CD14-positive monocyte (primary cell): ENCODE measurements around the gene KIF26B. TPM values are rescaled to one million over a fixed set of nuclear protein-coding genes. Genes with fewer than 3 reads are reported as not detected.

Source experiments
- DNase-seq, 3 donors: peaks; one replicate each; pipeline ENCODE4 v3.0.0-alpha.2; 2011 to 2022
- H2AFZ ChIP-seq: 2 replicates; pipeline ENCODE4 v1.6.0; 2012; ENCODE audit warnings: mild to moderate bottlenecking, low read depth, low read length, inconsistent platforms; ENCODE audit not compliant: insufficient read depth, poor library complexity, severe bottlenecking
- H3K27ac ChIP-seq, 2 donors: 1 replicate in 1 of 2; 2 replicates in 1 of 2; pipeline ENCODE4 v1.5.1; 2012 to 2013; ENCODE audit warnings: low read length in 2 of 2, control low read depth in 1 of 2, inconsistent platforms in 1 of 2, low read depth in 1 of 2, mild to moderate bottlenecking in 1 of 2
- H3K27me3 ChIP-seq, 2 donors: one replicate each; pipeline versions ENCODE4 v1.6.0 to v1.6.1; 2011 to 2013; ENCODE audit warnings: low read length in 2 of 2; ENCODE audit not compliant: control insufficient read depth in 2 of 2, insufficient read depth in 2 of 2
- H3K36me3 ChIP-seq, 2 donors: replicated peaks in 1 of 2; 1 replicate in 1 of 2; 2 replicates in 1 of 2; pipeline versions ENCODE4 v1.5.1 to v1.6.1; 2012 to 2013; ENCODE audit warnings: low read length in 2 of 2, control low read depth in 1 of 2, inconsistent platforms in 1 of 2, mild to moderate bottlenecking in 1 of 2; ENCODE audit not compliant: insufficient read depth in 2 of 2, control insufficient read depth in 1 of 2
- H3K4me1 ChIP-seq, 2 donors: 1 replicate in 1 of 2; 2 replicates in 1 of 2; pipeline versions ENCODE4 v1.5.1 to v1.6.1; 2012 to 2013; ENCODE audit warnings: low read length in 2 of 2, control low read depth in 1 of 2, inconsistent platforms in 1 of 2, mild to moderate bottlenecking in 1 of 2, moderate library complexity in 1 of 2; ENCODE audit not compliant: insufficient read depth in 2 of 2, control insufficient read depth in 1 of 2
- H3K4me2 ChIP-seq: replicated peaks from 2 replicates; pipeline ENCODE3; 2012; ENCODE audit warnings: low read length, moderate library complexity, mild to moderate bottlenecking; ENCODE audit not compliant: poor library complexity, severe bottlenecking; ENCODE audit errors: extremely low read depth
- H3K4me3 ChIP-seq, 3 experiments: fragments of 200-600 bp in 1 of 3; sonication (generic) in 1 of 3; replicated peaks in 1 of 3; 1 replicate in 2 of 3; 2 replicates in 1 of 3; pipeline ENCODE4 v1.5.1; 2011 to 2013; ENCODE audit warnings: low read length in 3 of 3, mild to moderate bottlenecking in 3 of 3, control low read depth in 2 of 3, low read depth in 2 of 3, inconsistent platforms in 1 of 3, moderate library complexity in 1 of 3
- H3K79me2 ChIP-seq: 2 replicates; pipeline ENCODE4 v1.6.0; 2012; ENCODE audit warnings: mild to moderate bottlenecking, control low read depth, inconsistent platforms, low read length, moderate library complexity; ENCODE audit not compliant: insufficient read depth
- H3K9ac ChIP-seq: 2 replicates; pipeline ENCODE4 v1.6.0; 2017; ENCODE audit warnings: low read length, mild to moderate bottlenecking; ENCODE audit not compliant: insufficient read depth, poor library complexity, severe bottlenecking
- H3K9me3 ChIP-seq, 2 donors: replicated peaks in 1 of 2; 1 replicate in 1 of 2; 2 replicates in 1 of 2; pipeline versions ENCODE4 v1.5.1 to v1.6.1; 2012 to 2013; ENCODE audit warnings: low read length in 2 of 2, control low read depth in 1 of 2; ENCODE audit not compliant: control insufficient read depth in 1 of 2, insufficient read depth in 1 of 2
- H4K20me1 ChIP-seq: 2 replicates; pipeline ENCODE4 v1.6.0; 2012; ENCODE audit warnings: mild to moderate bottlenecking, low read length, control low read depth, moderate library complexity; ENCODE audit not compliant: insufficient read depth
- H3K27ac Mint-ChIP-seq, 7 donors: one replicate each; pipeline ENCODE4 v1.8.0; 2020; ENCODE audit warnings: mild to moderate bottlenecking in 7 of 7, mixed read lengths in 7 of 7, moderate library complexity in 6 of 7, inconsistent platforms in 2 of 7
- H3K27me3 Mint-ChIP-seq, 3 donors: one replicate each; pipeline ENCODE4 v1.8.0; 2021 to 2022; ENCODE audit warnings: low read depth in 3 of 3, mild to moderate bottlenecking in 3 of 3, mixed read lengths in 3 of 3, moderate library complexity in 3 of 3, inconsistent platforms in 1 of 3
- H3K36me3 Mint-ChIP-seq, 2 donors: one replicate each; pipeline ENCODE4 v1.8.0; 2020; ENCODE audit warnings: mixed read lengths in 2 of 2, inconsistent platforms in 1 of 2, mild to moderate bottlenecking in 1 of 2
- H3K4me1 Mint-ChIP-seq: one replicate; pipeline ENCODE4 v1.8.0; 2020; ENCODE audit warnings: mild to moderate bottlenecking, mixed read lengths
- H3K4me3 Mint-ChIP-seq, 2 donors: one replicate each; pipeline ENCODE4 v1.8.0; 2020; ENCODE audit warnings: mild to moderate bottlenecking in 2 of 2, mixed read lengths in 2 of 2, moderate library complexity in 1 of 2
- H3K9me3 Mint-ChIP-seq, 7 donors: one replicate each; pipeline ENCODE4 v1.8.0; 2020 to 2022; ENCODE audit warnings: mixed read lengths in 7 of 7, mild to moderate bottlenecking in 6 of 7, moderate library complexity in 6 of 7, inconsistent platforms in 2 of 7
- CTCF ChIP-seq: fragments of 200-600 bp; IDR thresholded peaks from one replicate; pipeline ENCODE4 v1.8.0; 2022; ENCODE audit warnings: antibody characterized with exemption, mild to moderate bottlenecking
- WGBS: methylation state at CpG from one replicate; pipeline ENCODE4 v1.1.5; 2013; ENCODE audit warnings: missing lambda C conversion rate; ENCODE audit not compliant: insufficient coverage; 5-methylcytosine and 5-hydroxymethylcytosine counted together
- intact Hi-C, 2 donors: fragments of 100-400 bp; cut with micrococcal nuclease; formaldehyde crosslinking; loops; one replicate each; pipeline versions ENCODE4 v1.15.0 to v1.15.1; 2023
- polyA plus RNA-seq, 3 donors: library from polyadenylated mRNA; depleted of rRNA in 1 of 3; unstranded in 2 of 3; stranded (reverse) in 1 of 3; fragments of 300-500 nt in 2 of 3; fragments of >200 nt in 1 of 3; fragmentation: Illumina TruSeq in 2 of 3; gene quantifications; 1 replicate in 2 of 3; 2 replicates in 1 of 3; pipeline ENCODE4 v1.2.3, GENCODE V29; 2012 to 2021

KIF26B gene
- polyA plus RNA-seq, 3 donors = 0.01 to 0.05 TPM; not detected in 1

- 95% methylated on average over 8 of the region's 8 CpGs for WGBS
- H3K27me3 ChIP-seq = peaks cover 0 to 4% of the 10 kb centered on the region in 2 donors
- Mint-ChIP-seq H3K4me3 (no peak overlapping the region), H3K27ac (peak overlapping the region in 1 of 7 donors; percentile 72), H3K9me3 (peaks cover 0 to 4% (median 0%) of the 10 kb centered on the region in 7 donors), H3K27me3 (peaks cover 0 to 10% (median 0%) of the 10 kb centered on the region in 3 donors), H3K4me1 (no peaks in the 10 kb centered on the region), H3K36me3 (no peaks in the 10 kb centered on the region)
- H3K9ac ChIP-seq = no peak overlapping the region
- no peaks in the 10 kb centered on the region for H4K20me1 ChIP-seq
- TF ChIP-seq CTCF = no peak
- H3K4me2 ChIP-seq = no peak overlapping the region
- no peaks in the 10 kb centered on the region for H3K79me2 ChIP-seq
- no peak for DNase-seq
- no peaks in the 10 kb centered on the region for H3K4me1 ChIP-seq
- H3K36me3 ChIP-seq = no peaks in the 10 kb centered on the region
- intact Hi-C loops = no loop called here
- H3K27ac ChIP-seq = no peak overlapping the region
- H2AFZ ChIP-seq = no peak overlapping the region
- H3K4me3 ChIP-seq = no peak overlapping the region
- H3K9me3 ChIP-seq = no peaks in the 10 kb centered on the region
These were observed 294.2 kb downstream of the KIF26B start for GRCh38 chr1:245448975-245449431.

- no peaks in the 10 kb centered on the region for H3K36me3 ChIP-seq
- WGBS = no CpG with 5 or more reads among the region's 4 CpGs
These were observed 298.8 kb downstream of the KIF26B start for GRCh38 chr1:245453541-245453940.

More at GRCh38 chr1:245453541-245453940, 298.8 kb downstream of the KIF26B start:
- H3K9ac ChIP-seq = no peak overlapping the region
- H2AFZ ChIP-seq = no peak overlapping the region
- H3K4me2 ChIP-seq = no peak overlapping the region
- Mint-ChIP-seq H3K27me3 (peaks cover 0 to 5% (median 0%) of the 10 kb centered on the region in 3 donors), H3K9me3 (no peaks in the 10 kb centered on the region), H3K4me1 (peaks cover 11% of the 10 kb centered on the region), H3K36me3 (no peaks in the 10 kb centered on the region), H3K27ac (no peak overlapping the region), H3K4me3 (no peak overlapping the region)
- intact Hi-C loops = no loop called here
- H3K4me1 ChIP-seq = peaks cover 10 to 12% of the 10 kb centered on the region in 2 donors
- H3K9me3 ChIP-seq = no peaks in the 10 kb centered on the region
- H3K27ac ChIP-seq = no peak overlapping the region
- H3K27me3 ChIP-seq = peaks cover 0 to 4% of the 10 kb centered on the region in 2 donors
- H3K79me2 ChIP-seq = no peaks in the 10 kb centered on the region
- DNase-seq = no peak
- H3K4me3 ChIP-seq = no peak overlapping the region
- no peaks in the 10 kb centered on the region for H4K20me1 ChIP-seq
- TF ChIP-seq CTCF = no peak
